Left cardiac atrium (tissue), 4 donors: ENCODE results near the gene IL26. TPM values are rescaled to one million over a fixed set of nuclear protein-coding genes. Genes with fewer than 3 reads are reported as not detected.
A peak's percentile ranks its signal among the peaks of the same experiment; 100 is the strongest.

ENCODE experiments used
- ATAC-seq, 2 donors: fragments of 200-7000 bp; cut with Tn5 transposase; one replicate each; pipeline ENCODE4 v1.9.1; 2020; ENCODE audit warnings: mild to moderate bottlenecking in 2 of 2, moderate library complexity in 2 of 2
- DNase-seq: peaks from one replicate; pipeline ENCODE4 v3.0.0-alpha.2; 2020
- intact Hi-C, 2 donors: fragments of 100-400 bp; cut with DNase I; formaldehyde crosslinking; loops; one replicate each; pipeline versions ENCODE4 v1.14.1 to v1.15.1; 2022 to 2023
- total RNA-seq, 2 donors: library from RNA; stranded (reverse); fragmentation: NEBNext Ultra II Directional; extraction: Animal tissue kit (Norgen Biotek cat#: 25700); gene quantifications; one replicate each; pipeline ENCODE4 v1.2.1, GENCODE V29; 2021
- donor health status: DM: no; HTN: yes; CAD: no.
- donor health status: DM: no; HTN: yes; CAD: no; lungs with severe emphysema.
- donor health status: DM: yes; HTN: yes; CAD: no.
- donor health status: Dilated cardiomyopathy.

IL26 gene
- total RNA-seq, 2 donors from 2014 or later: not detected

DNA sequence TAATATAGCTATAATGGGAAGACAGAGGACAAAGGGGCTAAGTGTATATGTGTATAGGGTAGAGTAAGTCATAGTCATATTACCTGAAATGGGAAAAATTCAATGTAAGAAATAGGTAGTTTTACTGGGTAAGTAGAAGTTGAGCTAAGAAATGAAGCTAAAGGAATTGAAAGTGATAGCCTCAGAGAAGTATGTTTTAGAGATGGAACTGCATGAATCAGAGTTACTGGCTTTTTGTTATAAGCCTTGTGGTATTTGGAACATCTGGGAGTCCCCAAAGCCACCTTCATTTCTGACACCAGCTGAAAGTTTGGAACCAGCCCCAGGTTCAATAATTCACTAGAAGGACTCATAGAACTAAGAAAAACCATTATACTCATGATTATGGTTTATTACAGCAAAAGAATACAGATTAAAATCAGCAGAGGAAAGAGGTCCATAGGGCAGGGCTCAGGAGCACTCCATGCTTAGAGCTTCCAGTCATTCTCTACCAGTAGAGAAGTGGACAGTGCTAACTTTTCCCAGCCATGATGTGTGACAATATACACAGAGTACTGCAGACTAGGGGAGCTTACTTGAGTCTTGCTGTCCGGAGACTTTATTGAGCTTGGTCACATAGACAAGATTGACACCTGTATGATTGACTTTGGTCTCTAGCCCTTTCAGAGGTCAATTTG, 56.3 kb downstream of the IL26 start:
- intact Hi-C loops: no loop called here
- ATAC-seq: no peak

DNA sequence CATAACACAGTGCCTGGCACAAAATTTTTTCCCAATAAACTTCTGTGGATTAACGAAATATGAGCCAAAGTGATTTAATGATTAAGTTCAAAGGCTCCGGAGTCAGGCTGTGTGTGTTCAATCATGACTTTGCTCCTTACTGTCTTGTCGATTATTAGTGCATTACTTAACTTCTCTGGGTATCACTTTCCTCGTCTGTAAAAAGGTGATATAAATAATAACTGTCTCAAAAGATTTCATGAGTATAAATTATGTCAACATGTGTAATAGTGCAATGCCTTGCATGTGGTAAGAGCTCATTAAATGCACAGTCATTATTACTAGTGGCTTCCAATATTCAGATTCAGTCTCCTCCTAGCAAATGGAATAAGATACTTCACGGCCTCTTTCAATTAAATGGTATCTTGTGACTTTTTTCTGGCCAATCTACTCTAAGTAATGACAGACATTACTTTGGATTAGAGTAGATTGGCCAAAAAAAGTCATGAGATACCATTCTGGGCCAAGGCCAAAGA, 59.2 kb downstream of the IL26 start:
- intact Hi-C loops: no loop called here
- DNase-seq (no peak), ATAC-seq (no peak)

More for the DNA sequence above, 56.3 kb downstream of the IL26 start:
- DNase-seq: no peak

DNA sequence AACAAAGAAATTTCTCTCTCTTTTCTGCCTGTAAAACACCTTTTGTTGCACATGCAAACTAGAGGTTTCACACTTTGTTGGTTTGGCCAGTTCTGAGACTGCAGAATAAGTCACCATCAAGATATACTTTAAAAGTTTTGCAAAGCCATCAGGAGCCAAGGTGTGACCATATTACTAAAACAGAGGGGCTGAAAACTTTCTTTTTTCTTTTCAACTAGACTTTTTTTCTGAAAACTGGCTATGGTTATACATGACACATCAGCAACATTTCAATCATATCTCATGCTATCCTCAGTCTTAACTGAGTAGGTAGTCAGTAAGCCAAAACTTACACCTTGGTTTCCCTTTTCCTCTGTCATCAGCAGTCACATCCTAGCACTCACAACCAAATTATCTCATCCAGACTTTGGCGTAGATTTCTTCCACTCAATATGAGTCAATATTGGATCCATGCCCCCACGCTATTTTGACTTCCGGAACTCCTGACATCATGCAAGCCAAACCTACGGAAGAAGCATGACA, 62.0 kb downstream of the IL26 start:
- intact Hi-C loops: no loop called here
- DNase-seq: no peak
- no peak for ATAC-seq

DNA sequence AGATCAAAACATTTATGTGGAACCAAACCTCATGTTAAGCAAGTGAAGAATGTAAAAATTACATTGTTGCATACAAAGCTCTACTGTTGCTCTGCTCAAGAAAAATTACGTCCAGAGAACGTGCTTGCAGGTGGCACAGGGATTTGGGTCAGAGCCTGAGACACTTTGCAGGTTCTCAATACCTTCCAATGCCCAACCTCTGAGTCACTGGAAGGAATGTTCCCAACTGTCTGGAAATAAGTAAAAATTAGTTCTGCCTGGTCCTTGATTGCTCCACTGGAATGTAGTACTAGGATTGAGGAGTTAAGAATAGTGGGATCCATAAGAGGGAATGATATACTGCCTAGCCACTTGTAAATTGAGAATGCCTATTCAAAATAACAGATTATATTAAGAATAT, 63.2 kb downstream of the IL26 start:
- DNase-seq (no peak), ATAC-seq (no peak)
- intact Hi-C loops: no loop called here

DNA sequence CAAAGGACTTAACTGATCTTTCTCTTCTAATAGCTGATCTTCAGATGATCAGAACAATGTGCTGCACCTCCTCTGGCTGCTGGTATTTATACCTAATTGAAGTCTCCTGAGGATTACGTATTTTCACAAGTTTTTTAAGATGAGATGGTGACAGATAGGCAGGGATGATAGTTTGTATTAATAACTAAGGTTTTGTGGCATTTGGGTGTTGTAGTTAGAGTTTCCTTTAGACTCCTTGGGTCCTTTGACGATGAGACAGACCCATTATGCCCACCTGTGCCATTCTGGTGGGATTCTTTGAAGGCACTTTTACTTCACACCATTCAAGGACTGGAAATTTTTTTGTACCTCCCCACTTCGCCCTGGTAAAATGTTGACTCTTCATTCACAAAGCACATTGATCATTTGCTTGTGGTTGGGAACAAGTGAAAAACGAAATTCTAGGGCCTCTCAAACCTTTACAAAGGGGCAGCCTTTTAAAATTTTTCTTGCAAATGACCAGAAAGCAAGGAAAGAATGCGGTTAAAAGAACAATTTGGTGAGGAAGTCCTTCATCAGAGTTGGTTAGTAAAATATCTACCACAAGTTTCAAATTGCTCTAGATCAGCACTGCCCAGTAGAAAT, 65.8 kb downstream of the IL26 start, which contains the start of gene IFNG:
Gene IFNG (minus strand): TSS at position 60 of the 624 bp plus-strand sequence. CDS start 125 bp downstream, outside the sequence.
- intact Hi-C loops: no loop called here
- no peak for DNase-seq
- ATAC-seq: peak in 1 of 2 donors; percentile 44

DNA sequence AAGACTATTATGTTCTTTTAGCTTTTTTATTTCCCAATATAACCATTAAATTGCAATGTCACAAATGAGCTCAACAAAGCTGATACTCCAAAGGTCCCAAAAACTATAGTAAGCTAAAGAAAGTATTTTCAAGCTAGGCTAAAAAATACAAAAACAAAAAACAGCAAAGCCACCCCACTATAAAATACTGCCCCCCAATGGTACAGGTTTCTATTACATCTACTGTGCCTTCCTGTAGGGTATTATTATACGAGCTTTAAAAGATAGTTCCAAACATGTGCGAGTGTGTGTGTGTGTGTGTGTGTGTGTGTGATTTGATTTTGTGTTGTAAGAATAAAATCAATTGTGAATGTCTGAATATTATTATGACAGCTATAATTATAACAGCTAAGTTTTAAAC, 67.2 kb downstream of the IL26 start:
- no peak for ATAC-seq
- intact Hi-C loops: no loop called here
- DNase-seq: no peak

DNA sequence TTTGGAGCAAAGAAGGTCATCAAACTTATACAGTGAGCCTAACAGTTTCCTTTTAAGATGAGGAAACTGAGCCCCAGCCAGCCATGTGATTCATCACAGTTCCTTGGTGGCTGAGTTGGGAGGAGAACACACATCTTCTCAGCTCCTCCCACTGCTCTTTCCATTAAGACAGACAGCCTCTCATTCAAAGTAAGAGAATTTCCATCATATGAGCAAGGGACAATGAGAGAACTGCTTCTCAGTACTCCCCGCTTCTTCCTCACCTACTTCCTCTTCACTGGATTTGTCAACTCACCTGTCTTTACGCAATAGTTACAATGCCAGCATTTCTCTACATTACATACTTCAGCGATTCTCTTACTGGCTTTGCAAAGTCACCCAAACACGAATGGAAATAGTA, 68.2 kb downstream of the IL26 start:
- ATAC-seq (no peak), DNase-seq (no peak)
- intact Hi-C loops: no loop called here

DNA sequence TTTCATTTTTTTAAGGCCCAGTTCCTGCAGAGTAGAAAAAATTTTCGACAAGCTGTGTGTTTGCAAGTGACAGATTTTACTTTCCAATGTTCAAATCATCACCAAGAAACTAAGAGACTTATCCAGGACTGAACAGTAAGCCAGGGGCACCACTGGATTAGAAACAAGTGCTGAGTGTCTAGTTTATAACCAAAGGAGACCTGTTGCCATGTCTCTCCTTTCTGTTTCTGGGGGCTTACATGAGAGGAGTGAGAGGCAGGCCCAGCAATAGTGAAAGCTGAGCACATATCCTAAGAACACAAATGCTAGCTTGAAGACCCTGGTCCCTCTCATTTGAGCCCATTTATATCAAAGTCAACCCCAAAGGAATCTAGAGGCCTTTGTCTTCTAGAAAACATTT, 69.0 kb downstream of the IL26 start:
- DNase-seq (no peak), ATAC-seq (no peak)
- intact Hi-C loops: no loop called here

DNA sequence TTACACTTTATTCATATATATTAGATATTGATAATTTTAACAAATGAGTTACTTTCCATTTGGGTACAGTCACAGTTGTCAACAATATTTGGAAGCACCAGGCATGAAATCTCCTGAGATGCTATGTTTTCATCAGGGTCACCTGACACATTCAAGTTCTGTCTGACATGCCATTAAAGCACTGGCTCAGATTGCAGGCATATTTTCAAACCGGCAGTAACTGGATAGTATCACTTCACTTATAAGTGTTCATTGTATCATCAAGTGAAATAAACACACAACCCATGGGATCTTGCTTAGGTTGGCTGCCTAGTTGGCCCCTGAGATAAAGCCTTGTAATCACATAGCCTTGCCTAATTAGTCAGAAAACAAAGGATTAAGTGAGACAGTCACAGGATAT, 70.8 kb downstream of the IL26 start:
- intact Hi-C loops: no loop called here
- DNase-seq (no peak), ATAC-seq (no peak)

Other genes with a start within 250 kb of the IL26 start
- 1 to 10 TPM in 1 of 2 donors, under 1 TPM in 1; 0.15 to 1.0 TPM for gene IFNG-AS1, start 236.4 kb downstream of the IL26 start, total RNA-seq
- not detected for gene IFNG, start 66.1 kb downstream of the IL26 start, total RNA-seq
- not detected for gene IL22, start 27.8 kb upstream of the IL26 start, total RNA-seq
- gene MDM1, start 106.6 kb upstream of the IL26 start, total RNA-seq: 10 to 100 TPM in 1 of 2 donors, 1 to 10 TPM in 1; 8.6 to 10.2 TPM